ENCODE data around the gene SH3BP5.
"Not testable (repeated sequence)": the region's sequence is repeated elsewhere in the genome, so short reads cannot be mapped to it uniquely, and the experiment has no call there.

Gene SH3BP5, protein sequence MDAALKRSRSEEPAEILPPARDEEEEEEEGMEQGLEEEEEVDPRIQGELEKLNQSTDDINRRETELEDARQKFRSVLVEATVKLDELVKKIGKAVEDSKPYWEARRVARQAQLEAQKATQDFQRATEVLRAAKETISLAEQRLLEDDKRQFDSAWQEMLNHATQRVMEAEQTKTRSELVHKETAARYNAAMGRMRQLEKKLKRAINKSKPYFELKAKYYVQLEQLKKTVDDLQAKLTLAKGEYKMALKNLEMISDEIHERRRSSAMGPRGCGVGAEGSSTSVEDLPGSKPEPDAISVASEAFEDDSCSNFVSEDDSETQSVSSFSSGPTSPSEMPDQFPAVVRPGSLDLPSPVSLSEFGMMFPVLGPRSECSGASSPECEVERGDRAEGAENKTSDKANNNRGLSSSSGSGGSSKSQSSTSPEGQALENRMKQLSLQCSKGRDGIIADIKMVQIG

DNA sequence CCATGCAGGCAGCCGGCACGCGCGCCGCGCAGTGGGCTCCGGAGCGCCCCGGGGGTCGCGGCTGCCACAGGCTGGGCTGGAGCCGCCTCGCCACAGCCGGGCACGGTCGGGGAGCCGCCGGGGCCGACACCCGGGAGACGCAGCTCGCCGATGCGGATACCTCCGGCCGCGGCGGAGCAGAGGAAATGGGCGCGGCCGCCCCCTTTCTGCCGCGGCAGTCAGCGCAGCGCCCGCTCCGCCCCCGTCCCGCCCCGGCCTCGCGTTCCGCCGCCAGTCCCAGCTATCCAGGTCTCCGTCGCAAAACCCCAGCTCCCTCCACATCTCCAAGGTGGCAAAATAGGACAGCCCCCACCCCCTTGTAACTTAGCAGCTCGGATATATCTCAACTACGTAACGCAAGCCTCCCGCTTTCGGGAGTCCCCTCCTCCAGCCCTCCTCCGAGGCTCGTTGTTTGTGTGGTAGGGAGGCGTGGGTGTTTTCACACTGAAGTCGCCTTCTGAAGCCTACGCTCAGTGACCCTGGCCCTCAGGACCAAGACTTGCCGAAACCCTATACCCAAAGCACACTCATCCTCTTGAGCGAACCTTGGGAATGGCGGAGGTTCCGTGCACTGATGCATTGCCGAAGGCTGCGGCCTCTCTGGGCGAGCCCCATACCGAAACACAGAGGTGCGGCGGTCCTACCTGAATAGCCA lies at the start of gene SH3BP5:
TSS of gene SH3BP5 (minus strand) at position 182 of the 694 bp plus-strand sequence. CDS start at position 4, 178 bp downstream.
- peak; percentile 76 to 79 for DNase-seq (ENCODE audit: low read depth in 1 of 2, low spot score in 1 of 2)
- TF ChIP-seq JUND (IDR thresholded peaks at IDR 0.05; ENCODE audit: low read depth): no peak
- in situ Hi-C loops (cut with HindIII; ENCODE audit: low pct_unique_long_range_greater_than_20kb, low sequenced_read_pairs): no loop called here

DNA sequence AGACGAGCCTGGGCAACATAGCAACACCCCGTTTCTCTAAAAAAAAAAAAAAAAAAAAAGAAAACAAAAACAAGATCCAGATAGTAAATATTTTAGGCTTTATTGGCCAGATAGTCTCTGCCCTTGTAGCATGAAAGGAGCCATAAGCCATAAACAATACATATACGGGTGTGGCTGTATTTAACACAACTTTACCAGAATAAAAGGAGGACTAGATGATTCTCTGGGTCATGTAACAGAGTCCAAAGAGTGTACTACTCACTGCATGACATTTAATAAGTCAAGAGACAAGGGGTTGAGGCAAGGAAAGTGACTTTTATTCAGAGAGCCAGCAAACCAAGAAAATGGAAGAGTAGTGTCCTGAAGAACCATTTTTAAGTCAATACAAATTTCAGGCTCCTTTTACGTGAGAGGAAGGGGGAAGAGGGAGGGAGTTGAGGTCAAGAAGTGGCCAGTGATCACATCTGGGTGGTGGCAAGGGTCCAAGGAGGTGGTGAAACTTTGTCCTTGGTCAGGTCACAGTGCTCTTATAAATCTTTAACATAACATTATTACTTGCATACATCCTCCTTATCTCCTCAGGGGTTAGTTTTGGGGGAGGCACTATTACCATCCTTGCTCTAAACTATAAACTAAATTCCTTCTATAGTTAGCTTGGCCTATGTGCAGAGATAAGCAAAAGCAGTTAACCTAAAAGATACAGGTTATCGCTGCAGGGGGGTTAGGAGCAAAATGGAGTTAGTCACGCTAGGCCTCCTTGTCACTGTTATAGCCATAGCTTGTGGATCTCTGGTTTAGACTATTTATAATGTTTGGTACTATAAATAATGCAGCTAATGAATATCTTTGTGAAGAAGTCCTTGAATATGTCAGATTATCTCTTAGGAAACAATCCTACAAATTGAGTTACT lies 48.8 kb upstream of the SH3BP5 start:
- no peak for TF ChIP-seq JUND (IDR thresholded peaks at IDR 0.05; ENCODE audit: low read depth)
- in situ Hi-C loops (cut with HindIII; ENCODE audit: low pct_unique_long_range_greater_than_20kb, low sequenced_read_pairs): no loop called here
- no peak for DNase-seq (ENCODE audit: low read depth in 1 of 2, low spot score in 1 of 2)

DNA sequence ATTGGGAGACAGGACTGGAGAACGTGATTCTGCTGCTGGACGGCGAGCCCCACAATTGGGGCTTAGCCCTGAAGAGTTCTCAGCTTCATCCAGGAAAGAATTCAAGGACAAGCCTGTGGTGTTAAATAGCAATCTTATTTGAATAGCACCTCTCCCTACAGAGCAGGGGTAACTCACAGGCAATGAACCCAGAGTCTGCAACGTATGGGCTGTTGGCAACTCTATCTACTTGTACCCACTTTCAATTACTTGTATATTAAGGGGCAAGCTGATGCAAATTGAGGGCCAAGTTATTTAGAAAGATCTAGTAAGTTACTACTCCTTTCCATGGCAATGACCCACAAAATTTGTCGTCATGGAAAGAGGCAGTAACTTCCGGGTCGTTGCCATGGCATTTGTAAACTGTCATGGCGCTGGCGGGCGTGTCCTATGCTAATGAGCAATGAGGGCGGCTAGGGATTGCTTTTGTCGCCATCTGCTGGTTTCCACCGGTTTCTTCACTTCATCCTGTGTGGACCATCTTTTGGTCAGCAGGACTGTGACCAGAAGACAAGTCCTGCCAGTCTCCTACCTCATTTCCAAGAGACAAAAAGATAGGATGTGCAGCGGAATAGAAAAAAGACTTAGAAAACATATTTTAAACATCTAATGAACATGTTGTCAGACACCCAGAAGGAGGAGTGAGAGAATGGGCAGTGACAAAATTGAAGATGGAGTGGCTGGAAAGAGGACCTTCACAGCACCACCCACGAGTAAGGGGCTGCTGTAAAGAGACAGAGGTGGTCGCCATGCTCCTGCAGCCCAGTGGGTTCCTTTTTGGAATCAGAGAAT lies 45.8 kb upstream of the SH3BP5 start:
- DNase-seq (ENCODE audit: low read depth in 1 of 2, low spot score in 1 of 2): peak; percentile 30 to 96
- TF ChIP-seq JUND (IDR thresholded peaks at IDR 0.05; ENCODE audit: low read depth): no peak
- in situ Hi-C loops (cut with HindIII; ENCODE audit: low pct_unique_long_range_greater_than_20kb, low sequenced_read_pairs): no loop called here

DNA sequence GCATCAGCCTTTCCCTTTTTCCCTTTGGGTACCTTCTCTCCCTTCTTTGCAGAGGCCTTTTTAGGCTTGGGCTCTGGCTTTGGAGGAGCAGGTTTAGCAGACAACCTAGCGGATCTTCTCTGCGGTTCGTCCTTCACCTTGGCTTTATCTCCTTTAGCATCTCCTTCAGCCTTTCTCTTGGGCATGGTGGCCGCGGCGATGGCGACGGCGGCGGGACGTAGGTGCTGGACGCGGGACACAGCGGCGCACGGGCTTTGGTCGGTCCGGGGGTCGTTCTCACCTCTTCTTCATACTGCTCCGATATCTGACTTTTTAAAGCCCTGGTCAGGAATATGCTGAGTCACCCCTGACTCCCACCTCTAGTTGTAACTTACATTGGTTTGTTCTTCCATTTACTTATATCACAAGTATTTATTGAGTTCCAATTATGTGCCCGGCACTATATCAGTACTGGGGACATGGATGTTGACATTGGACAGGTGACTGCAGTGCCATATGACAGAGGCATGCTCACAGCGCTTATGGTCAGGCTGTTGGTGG lies 43.1 kb upstream of the SH3BP5 start:
- in situ Hi-C loops (cut with HindIII; ENCODE audit: low pct_unique_long_range_greater_than_20kb, low sequenced_read_pairs): no loop called here
- no peak for DNase-seq (ENCODE audit: low read depth in 1 of 2, low spot score in 1 of 2)
- TF ChIP-seq JUND (IDR thresholded peaks at IDR 0.05; ENCODE audit: low read depth): no peak

DNA sequence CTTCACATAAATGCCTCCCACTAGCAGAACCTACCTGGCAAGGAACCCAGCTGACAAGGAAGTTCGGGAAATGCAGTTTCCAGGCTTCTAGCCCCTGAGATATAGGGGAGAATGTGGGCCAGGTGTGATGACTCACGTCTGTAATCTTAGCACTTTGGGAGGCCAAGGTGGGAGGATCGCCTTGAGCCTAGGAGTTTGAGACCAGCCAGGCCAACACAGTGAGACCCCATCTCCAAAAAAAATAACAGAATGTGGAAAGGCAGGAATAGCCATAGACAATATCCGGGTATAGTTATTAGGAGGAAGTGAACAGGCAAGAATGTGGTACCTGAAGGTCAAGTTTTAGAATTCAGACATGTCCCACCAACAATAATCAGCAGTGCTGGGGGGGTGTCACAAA lies 40.5 kb upstream of the SH3BP5 start:
- no peak for DNase-seq (ENCODE audit: low read depth in 1 of 2, low spot score in 1 of 2)
- in situ Hi-C loops (cut with HindIII; ENCODE audit: low pct_unique_long_range_greater_than_20kb, low sequenced_read_pairs): no loop called here
- no peak for TF ChIP-seq JUND (IDR thresholded peaks at IDR 0.05; ENCODE audit: low read depth)

DNA sequence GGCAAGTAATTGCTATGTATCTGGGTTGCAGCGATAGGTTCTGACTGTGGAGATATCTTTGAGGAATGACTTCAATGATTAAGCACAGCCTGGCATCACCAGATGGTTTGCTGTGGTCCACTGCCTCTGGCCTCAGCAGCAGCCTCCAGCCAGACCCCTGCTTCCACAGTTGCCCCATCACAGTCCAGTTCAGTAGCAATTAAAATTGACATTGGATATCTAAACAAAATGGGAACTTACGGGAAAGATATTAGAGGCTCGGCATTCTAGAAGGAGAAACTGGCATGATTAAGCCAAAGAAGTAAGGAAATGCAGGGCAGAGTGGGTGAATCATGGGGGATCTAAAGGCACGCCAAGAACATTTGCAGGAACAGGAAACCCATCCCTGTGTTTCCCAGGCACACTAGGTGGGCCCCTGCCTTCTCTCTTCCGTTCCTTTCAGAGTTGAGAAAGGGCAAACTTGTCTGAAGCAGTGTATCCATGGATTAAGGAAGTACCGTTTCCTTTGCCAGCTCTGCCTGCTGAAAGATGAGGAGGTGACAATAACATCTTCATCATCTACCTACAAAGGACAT lies 36.3 kb upstream of the SH3BP5 start:
- in situ Hi-C loops (cut with HindIII; ENCODE audit: low pct_unique_long_range_greater_than_20kb, low sequenced_read_pairs): no loop called here
- no peak for DNase-seq (ENCODE audit: low read depth in 1 of 2, low spot score in 1 of 2)
- TF ChIP-seq JUND (IDR thresholded peaks at IDR 0.05; ENCODE audit: low read depth): no peak

DNA sequence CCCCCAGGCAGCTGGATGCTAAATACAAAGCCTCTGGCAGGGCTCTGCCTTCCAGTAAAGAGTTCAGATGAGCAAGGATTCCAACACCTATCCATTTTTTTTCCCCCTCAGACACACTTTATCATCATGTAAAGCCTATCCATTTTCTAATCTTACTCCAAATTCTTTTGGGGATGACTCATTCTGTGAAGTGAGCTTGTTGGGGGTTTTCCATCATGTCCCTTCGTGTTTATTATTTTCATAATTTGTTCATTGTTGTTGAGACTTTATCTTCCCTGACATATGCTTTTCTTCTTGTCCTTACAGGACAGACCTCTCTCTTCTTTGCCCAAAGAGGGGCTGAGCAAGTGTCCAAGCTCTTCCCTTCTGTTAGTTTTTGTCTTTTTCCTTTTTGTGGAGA lies 34.7 kb upstream of the SH3BP5 start:
- DNase-seq (ENCODE audit: low read depth in 1 of 2, low spot score in 1 of 2): no peak
- no peak for TF ChIP-seq JUND (IDR thresholded peaks at IDR 0.05; ENCODE audit: low read depth)
- in situ Hi-C loops (cut with HindIII; ENCODE audit: low pct_unique_long_range_greater_than_20kb, low sequenced_read_pairs): no loop called here

DNA sequence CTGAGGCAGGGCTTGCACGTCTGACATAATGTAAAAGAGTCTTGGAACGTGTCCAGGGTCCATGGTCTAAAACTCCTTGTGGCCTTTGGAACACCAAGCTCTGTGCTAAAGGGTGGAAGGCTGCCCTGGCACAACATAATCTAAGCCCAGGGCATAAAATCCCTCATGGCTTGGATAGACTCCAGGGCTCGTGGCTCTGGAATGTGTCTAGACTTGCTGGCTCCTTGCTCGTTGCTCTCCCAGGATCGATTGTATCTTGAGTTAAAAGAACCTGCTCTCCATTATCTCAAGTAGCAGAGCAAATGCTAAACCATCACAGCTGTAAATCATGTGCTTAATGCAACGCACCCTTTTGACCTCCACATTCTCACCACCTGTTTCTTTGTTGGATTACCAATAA lies 31.7 kb upstream of the SH3BP5 start:
- in situ Hi-C loops (cut with HindIII; ENCODE audit: low pct_unique_long_range_greater_than_20kb, low sequenced_read_pairs): not testable (repeated sequence)
- DNase-seq (ENCODE audit: low read depth in 1 of 2, low spot score in 1 of 2): peak in 1 of 2 experiments; percentile 70

DNA sequence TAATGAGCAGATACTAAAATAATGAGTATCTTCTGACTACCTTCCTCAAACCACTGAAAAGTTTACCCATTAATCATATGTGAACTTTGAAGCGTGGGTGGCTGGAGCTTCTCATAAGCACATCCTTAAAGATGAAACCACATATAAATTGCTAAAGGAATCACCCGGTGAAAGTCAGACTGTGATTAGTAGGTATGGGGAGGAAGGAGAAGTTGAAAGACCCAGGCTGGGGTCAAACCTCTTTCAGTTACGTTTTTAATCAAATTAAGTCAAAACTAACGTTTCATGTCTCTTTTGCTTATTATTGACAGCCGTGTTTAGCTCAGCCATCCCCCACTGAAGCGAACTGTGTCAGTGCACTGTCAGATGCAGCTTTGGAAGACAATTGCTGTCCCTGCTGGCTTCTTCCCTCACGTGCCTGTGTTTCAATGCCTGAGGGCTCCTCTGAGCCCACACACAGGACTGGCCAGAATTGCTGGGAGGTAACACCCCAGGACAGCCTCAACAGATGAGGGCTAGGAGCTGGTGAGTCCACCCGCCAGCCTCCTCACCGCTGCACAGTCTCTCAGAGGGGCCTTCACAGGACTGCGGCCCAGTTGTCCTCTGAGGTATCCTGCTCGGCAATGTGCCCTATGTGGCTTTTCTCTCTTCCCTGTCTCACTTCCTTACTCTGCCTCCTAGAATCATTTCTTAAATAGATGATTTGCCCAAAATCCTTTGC lies 29.3 kb upstream of the SH3BP5 start:
- in situ Hi-C loops (cut with HindIII; ENCODE audit: low pct_unique_long_range_greater_than_20kb, low sequenced_read_pairs): no loop called here
- no peak for DNase-seq (ENCODE audit: low read depth in 1 of 2, low spot score in 1 of 2)
- no peak for TF ChIP-seq JUND (IDR thresholded peaks at IDR 0.05; ENCODE audit: low read depth)

DNA sequence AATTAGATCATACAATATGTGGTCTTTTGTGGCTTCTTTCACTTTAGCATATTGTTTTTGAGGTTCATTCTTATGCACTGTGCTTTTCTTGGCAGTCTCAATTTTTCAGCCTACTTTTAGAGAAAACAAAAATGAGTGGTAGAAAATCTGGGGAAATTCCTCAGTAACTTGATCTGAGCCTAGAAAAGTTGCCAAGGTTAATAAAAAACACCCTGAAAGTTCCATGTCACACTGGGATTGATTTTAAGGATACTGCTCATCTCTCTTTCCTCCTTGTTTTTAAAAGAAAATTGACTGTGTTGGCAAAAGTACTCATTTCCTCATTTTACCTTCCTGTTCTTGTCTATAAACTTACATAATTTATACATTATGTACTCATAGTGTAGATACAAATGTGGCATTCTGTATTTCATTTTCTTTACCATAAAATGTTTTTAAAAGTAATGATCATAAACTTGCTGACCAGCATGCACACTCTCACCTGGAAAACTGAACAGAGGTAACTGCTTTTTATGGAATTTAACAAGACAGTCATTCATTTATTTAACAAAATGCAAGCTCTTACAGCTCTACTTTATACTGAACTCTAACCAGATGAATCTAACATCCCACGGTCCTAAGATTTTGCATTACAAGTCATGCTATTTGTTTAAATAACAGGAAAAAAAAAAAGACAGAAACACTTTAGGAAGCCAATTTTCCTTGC lies 28.6 kb upstream of the SH3BP5 start:
- in situ Hi-C loops (cut with HindIII; ENCODE audit: low pct_unique_long_range_greater_than_20kb, low sequenced_read_pairs): no loop called here
- TF ChIP-seq JUND (IDR thresholded peaks at IDR 0.05; ENCODE audit: low read depth): no peak
- DNase-seq (ENCODE audit: low read depth in 1 of 2, low spot score in 1 of 2): no peak

Measured in T47D (cell line).